ENCODE measurements around the gene ARHGAP19.

The ARHGAP19 gene

DNA sequence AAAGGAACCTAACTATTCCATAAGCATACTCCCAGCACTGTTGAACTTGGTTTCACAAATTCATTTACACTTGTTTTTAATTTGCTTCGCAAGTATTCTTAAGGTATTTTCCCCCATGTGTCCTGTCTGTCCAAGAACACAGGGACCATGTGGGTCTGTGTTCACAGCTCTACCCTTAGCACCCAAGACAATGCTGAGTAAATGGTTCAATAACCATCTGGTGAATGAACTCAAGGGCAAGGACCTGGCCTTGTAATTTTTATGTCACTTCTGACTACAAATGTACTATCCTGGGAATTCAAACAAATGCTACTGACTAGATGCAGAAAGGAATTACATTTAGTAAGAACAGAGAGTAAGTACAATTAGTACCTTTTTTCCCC lies 63.7 kb downstream of the ARHGAP19 start:
- no peak for DNase-seq (ENCODE audit: low spot score)

DNA sequence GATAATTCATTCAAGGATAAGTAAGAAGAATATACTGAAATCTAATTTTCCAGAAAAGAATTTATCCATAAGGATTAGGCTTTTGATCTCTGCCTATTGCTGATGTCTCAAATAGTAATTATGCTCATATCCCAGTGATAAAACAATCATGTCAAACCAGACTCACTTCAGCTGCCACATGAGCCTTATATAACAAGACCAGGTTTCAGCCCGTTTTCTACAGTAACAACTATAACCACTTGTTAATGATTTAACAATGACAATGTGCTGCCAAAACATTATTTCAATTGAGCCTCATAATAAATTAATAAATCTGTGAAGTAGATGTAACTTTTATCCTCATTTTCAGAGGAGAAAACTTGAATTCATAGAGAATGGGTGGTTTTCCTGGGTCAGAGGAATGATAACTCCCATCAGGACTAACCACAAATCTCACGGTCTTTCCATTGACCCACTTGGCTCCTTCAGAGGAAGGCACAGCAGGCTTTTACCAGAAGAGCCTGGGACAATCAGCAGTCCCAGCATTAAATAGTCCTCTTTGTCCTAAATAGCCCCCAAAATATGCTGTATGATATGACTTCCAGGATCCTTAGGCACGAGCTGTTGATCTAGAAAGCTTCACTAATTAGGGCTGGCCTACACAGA lies 64.2 kb downstream of the ARHGAP19 start:
- DNase-seq (ENCODE audit: low spot score): no peak

DNA sequence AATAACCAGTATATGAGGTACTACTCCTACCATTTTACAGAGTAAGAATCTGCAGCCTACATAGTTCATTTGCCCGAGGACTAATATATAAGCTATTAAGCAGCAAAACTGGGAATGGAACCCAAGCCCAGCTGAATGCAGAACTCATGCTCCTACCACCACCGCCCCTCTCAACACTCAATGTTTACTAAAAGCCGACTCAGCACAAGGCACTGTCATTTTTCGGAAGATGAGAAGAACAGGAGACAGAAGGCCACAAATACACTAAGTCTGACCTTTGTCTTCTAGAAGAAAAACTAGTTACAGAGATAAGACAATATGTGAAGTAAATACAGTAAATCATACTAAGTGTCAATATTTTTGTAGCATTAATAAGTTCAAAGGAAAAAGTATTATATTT lies 66.0 kb downstream of the ARHGAP19 start:
- DNase-seq (ENCODE audit: low spot score): no peak

DNA sequence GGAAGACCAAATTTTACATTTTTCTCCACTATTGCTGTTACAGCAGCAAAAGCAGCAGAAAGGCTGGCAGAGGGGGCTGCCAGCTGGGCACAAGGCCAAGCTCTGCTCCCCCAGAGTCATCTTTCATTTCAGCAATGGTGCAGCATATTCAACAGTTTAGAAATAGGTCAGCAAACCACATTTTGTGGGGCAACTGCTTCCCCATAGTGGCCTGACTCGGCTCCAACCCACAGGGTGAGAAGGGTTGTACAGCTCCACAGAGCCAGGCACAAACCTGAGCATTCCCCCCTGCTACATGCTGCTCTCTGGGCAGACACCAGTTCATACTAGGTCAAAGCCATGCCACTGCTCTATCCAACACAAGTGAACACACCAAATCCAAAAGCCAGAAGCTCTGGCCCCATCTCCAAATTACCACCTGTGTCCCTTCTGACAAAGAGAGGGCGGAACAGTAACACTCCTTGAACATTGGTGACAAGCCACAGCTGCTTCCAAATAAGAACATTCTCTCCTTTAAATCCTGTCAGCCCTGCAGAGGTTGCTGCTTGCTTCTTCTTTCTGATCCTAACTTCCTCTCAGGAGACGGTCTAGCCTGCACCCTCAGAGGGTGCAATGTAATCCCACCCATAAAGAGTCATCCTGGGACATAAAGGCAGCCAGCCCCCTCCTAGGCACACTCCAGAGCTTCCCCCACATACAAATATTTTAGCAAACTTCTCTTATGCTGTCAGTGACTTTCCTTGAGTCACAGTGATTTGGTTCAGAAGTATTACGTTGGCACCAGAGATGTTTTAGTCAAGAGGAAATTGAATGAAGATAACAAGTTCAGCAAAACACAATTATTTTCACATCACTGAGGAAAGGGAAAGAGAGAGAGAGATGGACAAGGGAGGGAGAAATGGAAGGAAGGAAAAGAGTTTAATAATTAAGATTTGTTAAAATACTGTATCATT lies 67.7 kb downstream of the ARHGAP19 start:
- DNase-seq (ENCODE audit: low spot score): peak; percentile 70

DNA sequence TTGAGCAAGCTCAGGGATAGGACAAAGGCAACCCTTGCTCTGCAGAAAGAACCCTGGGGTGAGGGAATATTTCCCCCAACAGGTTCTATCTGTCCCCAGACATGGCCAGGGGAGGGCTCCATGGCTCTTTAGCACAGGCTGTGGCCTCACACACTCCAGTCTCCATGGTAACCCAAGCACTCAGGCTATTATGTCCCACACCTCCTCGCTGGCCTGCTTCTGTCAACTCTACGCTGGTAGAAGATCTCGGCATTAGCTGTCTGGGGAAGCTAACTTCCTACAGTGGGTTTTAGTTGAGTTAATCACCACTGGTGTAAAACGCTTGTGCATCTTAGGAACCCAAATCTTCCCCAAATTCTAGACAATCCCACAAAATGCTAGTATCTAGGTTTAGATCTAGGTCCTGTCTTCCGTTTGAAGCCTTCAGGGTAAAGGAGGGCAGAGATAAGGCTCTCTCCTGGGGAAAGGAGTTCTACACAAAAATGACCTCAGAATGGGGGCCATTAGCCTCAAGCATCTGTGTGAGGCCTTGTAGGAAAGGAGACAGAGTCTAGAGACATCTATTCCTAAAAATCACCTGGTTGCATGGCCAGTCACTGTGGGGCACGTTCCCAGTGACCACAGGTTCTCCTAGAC lies 70.0 kb downstream of the ARHGAP19 start:
- DNase-seq (ENCODE audit: low spot score): no peak

DNA sequence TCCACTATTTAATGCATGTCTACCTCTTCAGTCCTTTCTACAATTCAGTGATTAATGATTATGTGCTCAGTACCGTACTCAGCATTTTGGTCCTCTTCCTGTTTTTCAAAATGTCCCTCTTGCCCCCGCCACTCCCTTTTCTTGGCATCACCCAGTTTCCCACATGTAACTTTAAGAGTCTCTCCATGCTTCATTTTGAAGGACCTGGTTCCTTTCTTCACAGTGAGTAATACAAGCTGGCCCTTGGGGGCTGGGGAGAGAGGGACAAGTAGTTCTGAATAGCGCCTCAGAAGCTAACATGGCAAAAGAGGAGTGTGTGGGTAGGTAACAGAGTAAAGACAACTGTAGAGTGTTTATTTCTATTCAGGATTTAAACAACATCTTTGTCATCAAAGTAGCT lies 72.1 kb downstream of the ARHGAP19 start:
- DNase-seq (ENCODE audit: low spot score): no peak

DNA sequence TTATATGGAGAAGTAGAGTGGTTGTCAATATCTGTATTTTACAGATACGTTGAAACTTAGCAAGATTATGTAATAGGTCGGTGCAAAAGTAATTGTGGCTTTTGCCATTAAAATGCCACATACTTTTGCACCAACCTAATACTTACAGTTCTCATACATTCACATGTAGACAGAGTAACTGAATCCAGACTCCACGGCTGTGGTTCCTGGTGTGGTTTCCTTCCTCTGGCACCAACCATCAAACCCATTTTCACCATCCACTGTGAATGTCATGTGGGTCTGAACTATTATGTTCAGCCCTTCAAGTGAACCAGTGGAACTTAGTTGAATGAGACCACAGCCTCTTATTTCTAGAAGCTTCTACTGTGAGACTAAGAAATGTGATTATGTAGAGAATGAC lies 75.1 kb downstream of the ARHGAP19 start:
- DNase-seq (ENCODE audit: low spot score): no peak

DNA sequence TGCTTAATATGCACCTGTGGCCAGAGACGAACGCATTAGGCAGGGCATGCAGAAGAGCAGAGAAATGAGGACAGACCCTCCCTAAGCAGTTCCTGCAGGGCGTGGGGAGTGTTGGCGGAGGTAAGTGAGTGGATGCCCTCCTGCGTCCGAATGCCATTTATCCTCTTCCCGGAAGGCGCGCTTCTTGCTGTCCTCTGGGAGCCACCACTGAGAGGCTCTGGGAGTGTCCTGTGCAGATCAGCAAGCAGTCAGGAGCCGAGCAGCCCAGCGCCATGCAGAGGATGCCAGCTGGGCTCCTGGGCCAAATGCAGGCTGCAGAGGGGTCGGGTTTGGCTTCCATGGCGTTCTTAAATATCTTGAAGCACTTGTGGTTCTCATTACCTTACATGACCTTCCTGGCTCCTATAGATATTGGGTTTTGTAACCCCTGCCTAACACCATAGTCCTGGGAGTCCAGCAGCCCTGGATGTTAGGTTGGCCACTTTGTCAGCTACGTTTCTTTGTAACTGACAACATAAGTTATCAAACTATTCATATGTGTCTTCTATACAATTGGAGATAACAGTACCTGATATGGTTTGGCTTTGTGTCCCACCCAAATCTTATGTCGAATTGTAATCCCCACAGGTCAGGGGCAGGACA lies 76.7 kb downstream of the ARHGAP19 start:
- no peak for DNase-seq (ENCODE audit: low spot score)

DNA sequence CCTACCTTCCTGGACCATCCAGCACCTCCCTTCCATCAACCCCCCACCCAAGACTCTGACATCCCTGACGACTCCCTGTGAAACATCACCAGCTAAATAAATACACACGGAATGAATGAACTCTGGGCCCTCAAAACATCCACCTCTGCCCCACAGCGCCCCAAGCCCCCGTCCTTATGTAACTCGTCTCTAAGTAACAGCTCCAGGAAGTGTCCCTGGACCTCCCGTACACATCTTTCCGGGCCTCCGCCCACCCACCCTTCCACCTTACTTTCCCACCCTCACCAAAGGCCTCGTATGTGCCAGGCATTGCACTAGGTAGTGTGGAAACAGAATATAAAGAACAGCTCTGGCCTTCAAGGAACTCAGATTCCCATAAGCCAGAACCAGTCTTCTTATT lies 79.0 kb downstream of the ARHGAP19 start:
- no peak for DNase-seq (ENCODE audit: low spot score)

DNA sequence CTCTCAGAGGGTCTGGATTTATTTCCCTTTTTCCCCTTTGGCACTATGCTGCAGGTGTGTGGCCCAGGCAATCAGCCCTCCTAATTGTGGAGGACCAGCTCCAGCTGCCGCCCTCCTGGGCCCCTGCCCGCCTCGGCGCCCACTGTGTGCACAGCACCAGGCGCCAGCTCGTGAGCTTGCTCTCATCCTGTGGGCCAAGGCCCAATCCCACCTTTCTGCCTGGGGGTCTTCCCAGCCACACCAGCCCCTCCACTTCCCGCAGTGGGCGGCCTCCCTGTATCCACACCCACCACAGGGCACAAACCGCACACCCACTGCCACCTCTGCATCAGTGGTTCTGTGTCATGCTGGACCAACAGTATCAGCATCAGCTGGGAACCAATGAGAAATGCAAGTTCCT lies 81.2 kb downstream of the ARHGAP19 start:
- no peak for DNase-seq (ENCODE audit: low spot score)

DNA sequence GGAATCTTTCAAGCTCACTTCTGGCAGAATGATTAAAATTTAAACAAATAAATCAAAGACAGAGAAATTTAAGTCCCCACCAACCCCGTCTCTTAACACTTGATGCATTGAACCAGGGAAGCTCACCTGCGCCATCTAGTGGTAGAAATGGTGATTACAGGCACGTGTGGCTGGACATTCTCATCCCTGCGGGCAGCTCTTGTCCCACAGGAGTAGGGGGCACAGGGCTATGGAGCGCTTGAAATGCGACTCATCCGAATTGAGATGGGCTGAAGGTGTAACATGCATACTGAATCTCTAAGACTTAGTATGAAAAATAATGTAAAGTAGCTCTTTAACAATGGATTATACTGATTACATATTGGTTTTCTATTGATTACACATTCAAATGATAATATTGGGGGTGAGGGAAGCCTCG lies 81.9 kb downstream of the ARHGAP19 start:
- peak; percentile 77 for DNase-seq (ENCODE audit: low spot score)

DNA sequence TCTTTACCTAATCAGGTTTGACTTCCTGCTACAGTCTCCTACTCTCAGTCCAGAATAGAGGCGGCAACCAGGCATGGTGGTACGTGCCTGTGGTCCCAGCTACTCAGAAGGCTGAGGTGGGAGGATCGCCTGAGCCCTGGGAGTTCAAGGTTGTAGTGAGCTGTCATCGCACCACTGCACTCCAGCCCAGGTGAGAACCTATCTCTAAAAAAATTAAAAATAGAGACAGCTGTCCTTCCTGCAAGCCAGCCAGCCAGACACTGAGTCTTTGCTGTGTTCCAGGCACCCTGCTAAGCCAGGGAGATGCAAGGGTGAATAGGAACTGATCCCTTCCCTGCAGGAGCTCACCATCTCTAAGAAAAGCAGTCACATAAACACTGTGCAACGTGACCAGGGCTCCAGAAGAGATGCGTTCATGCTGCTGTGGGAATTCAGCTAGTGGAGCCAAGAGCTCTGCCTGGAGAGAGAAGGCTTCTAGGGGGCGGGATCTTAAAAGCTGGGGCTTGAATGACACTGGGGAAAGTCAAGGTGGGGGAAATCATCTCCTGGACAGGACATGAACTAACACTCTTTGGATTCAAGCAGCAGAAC lies 84.6 kb downstream of the ARHGAP19 start:
- no peak for DNase-seq (ENCODE audit: low spot score)

DNA sequence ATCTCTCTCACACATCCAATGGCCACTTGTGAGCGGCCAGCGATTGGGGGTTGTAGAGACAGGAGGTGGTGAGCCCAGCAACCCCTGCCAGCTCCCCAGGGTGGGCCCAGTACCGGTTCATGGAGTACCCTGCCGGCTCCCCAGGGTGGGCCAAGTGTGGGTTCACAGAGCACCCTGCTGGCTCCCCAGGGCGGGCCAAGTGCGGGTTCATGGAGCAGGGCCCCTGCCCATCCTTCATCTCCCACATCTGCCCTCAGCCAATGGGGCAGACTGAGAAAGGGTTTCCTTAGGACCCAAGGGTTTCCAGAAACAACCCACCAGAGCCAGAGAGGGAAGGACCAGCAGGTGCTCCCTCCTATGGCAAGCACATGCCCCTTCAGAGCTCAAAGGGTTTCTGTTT lies 85.3 kb downstream of the ARHGAP19 start:
- DNase-seq (ENCODE audit: low spot score): no peak

DNA sequence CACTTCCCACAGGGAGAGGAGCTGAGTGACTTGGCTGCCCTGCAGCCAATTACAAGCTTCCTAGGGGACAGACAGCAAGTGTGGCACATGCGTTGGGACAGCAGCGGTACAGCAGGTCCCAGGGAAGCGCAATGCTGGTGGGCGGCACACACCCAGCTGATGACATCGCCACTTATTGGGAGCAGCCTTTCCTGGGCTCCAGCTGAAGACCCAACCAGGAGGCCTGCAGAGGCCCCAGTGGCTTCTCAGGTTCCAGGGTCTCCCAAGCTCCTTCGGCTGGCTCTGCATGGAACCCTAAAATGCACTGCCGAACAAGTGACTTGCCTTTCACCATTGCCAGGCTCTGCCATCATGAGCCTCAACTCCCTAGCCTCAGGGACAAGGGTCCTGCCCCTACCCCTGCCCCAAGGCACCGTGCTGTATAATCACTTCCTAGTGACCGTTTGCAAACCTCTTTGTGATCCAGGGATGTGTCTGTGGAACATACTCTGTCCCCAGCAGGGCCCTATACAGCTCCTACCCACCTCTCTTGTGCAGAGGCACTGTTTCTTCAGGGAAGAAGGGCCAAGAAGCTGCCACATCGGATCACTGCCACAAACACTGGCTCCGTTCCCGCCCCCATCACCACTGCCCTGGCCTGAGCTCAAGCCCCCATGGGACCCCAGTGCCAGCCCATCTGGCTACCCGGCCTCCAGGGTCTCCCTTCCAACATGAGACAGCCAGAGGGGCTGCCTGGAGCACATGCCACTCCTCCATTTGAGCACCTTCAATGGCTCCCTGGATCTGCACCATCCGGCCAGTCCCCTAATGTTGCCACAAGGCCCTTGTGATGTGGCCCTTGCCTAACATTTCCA lies 87.4 kb downstream of the ARHGAP19 start:
- no peak for DNase-seq (ENCODE audit: low spot score)

DNA sequence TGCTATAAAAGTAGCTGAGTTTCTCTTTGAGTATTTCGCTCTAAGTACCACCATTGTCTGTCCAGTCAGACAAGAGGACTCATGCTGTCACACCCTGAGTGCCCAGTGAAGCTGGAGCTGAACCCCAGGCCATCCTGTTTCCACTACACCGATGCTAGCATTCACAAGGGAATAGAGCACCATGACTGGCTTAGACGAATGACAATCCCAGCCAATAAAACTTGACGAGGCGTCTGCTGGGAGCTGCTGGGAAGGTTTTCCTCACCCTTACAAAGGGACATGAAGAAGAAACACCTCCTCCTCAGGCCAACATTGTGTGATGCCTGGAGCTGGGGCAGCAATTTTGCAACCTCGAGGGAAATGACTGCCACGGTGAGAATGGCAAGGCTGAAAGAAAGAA lies 89.2 kb downstream of the ARHGAP19 start:
- no peak for DNase-seq (ENCODE audit: low spot score)

DNA sequence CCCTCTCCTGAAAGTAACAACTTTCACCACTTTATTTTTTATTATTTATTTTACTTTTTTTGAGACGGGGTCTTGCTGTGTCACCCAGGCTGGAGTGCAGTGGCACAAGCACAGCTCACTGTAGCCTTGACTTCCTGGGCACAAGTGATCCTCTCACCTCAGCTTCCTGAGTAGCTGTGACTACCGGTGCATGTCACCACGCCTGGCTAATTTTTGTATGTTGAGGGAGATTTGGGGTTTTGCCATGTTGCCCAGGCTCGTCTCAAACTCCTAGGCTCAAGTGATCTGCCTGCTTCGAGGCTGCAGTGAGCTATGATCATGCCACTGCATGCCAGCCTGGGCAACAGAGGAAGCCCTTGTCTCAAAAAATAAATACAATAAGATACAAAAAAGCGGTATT lies 91.8 kb downstream of the ARHGAP19 start:
- DNase-seq (ENCODE audit: low spot score): peak; percentile 31

DNA sequence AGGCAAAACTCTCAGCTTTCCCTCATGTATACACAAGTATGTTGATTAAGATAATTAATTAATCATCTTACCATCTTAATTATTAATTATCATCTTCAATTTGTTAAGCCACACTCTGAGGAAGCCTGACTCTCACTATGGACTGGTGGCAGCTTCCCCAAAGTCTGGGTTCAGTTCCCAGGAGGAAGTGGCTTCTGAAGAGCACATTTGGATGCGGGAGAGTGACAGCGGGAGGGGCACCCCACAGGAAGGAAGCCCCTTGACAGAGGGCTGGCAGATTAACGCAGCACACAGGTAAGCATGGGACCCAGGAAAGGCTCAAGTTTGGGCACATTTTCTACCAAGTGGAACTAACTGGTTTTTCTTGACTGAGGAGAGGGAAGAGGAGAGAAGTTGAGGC lies 93.3 kb downstream of the ARHGAP19 start:
- no peak for DNase-seq (ENCODE audit: low spot score)

DNA sequence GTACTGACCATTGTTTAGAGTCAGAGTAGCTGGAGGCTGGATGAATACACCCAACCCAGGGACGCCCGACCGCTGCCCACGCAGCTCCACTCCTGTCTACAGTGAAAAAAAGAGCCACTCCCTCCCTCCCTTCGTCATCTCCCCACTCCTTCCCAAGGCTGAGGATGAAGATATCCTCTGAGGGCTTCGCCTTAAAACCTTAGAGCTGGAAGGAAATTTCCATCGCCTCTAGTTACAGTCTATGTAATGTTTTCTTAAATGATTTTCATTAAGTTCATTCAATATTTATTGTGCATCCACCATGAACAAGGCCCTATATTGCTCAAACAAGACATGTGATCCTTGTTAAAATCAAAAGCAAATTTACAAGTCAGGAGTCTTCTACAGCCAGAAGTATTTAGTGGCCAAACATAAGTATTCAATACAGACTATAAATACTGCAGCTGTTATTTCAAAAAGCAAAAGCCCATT lies 95.4 kb downstream of the ARHGAP19 start:
- DNase-seq (ENCODE audit: low spot score): no peak

DNA sequence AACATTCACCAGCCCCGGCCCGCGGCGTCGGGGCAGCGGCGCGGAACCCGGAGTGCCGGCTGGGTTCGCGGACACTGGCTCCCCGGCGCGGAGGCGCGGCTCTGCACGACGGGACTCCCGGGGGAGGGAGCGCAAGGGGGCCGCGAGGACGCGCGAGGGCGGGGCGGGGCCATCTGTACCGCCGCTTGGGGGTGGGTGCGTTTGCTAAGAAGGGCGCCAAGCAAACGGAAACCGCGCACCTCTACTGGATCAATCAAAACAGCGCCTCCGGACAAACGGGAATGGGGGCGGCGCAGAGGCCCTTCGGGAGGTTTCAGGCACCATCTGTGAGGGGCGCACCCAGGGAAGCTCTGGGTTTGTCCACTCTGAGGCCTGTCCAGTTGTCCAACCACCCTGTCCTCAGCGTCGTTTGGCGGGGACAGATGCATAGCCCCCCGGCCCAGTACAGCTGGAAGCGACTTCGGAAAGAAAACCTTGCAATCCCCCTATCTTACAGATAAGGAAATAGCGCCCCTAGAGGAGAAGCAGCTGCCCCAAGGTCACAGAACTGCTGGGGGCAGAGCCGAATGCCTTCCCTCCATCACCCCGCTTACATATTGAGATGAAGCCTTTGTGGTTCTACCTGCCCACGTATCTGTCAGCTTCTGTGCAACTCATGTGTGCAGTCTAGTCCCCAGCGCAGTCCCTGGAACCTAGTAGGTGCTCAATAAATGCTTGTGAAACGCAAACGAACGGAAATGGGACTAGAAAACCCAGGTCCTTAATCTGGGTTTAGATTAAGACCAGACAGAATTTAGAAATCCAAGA lies 96.0 kb downstream of the ARHGAP19 start:
- DNase-seq (ENCODE audit: low spot score): peak; percentile 78

DNA sequence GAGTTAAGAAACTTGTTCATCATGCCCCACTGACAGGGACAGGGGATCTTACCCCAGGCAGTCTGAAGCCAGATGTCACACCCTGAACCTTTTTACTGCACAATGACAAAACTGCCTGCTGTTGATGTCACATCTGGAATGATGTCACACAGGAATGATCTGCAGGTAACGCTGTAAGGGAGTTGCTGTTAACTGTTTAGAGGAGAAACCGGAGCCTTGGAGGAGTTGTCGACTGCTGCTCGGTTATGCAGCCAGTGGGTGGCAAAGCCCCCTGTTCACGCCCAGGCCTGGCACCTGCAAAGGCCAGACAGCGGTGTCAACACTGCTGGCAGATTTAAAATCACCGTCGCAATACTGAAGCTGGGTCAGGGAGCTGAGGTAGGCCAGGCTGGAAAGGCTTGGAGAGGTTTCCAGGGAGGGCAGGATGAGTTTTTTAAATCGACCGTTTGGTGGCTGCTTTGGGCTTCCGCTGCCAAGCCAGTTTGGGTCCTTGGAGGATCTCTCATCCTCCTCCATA lies 96.7 kb downstream of the ARHGAP19 start:
- no peak for DNase-seq (ENCODE audit: low spot score)
